Ovary (tissue), 3 donors: ENCODE results near the gene CLEC11A.

Experiments
- CTCF ChIP-seq, 3 donors: fragments of 450-650 bp in 2 of 3; fragments of 200-600 bp in 1 of 3; IDR thresholded peaks; one replicate each; pipeline versions ENCODE4 v1.5.1 to v1.8.0; 2016 to 2022; ENCODE audit warnings: antibody characterized with exemption in 3 of 3, mild to moderate bottlenecking in 1 of 3
- POLR2A ChIP-seq: fragments of 450-650 bp; IDR thresholded peaks from one replicate; pipeline ENCODE4 v1.6.1; 2017; ENCODE audit warnings: antibody characterized with exemption, mild to moderate bottlenecking, moderate library complexity
- donor health status: DM: no; HTN: no; CAD: no.

- no peak for TF ChIP-seq CTCF (IDR thresholded peaks at IDR 0.05)
- no peak for TF ChIP-seq POLR2A
Observed at GRCh38 chr19:50701367-50701985, 21.7 kb upstream of the CLEC11A start.
